ENCODE results near the gene TMEM238L. TPM values are rescaled to one million over a fixed set of nuclear protein-coding genes. Genes with fewer than 3 reads are reported as not detected.

TMEM238L gene
- total and polyA plus RNA-seq, 2 of the 13 experiments (the other 11 are each of a cell fraction or from before 2014, with no cell fraction given): not detected

DNA sequence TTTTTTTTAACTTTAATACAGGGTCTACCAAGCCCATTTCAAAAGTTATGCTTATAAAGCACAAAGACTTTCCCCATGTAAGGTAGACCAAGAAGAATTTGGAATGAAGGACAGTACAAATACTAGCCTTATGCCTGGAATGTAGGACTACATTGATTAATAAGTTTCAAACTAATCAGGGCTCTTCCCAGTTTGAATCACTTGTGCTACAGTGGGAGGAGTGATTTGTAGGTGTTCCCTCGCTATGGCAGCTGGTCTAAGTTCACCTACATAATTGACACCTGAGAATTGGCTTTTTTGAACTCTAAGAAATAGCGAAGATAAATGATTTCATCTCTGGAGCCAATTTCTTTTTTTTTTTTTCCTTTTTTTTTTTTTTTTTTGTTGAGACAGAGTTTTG is 18.6 kb downstream of the TMEM238L start:
- ChIA-PET POLR2A (no interaction called here), CTCF (ENCODE audit: low intra/inter-chr PET ratio, low total read pairs) (no interaction called here)
- Histone ChIP-seq H2AFZ (ENCODE audit: low read length) (no peak overlapping the region), H3K9me3 (ENCODE audit: low read length) (no peaks in the 10 kb centered on the region), H3K27ac (ENCODE audit: extremely low read length, insufficient read depth, low read length) (no peak overlapping the region), H3K36me3 (replicated peaks in 1 of 2; ENCODE audit: control insufficient read depth in 1 of 2, insufficient read depth in 2 of 2, low read length in 2 of 2) (no peaks in the 10 kb centered on the region), H3K4me2 (ENCODE audit: low read depth, low read length) (no peak overlapping the region), H4K20me1 (ENCODE audit: insufficient read depth, low read length) (no peaks in the 10 kb centered on the region), H3K4me1 (ENCODE audit: insufficient read depth, low read length) (peaks cover 11% of the 10 kb centered on the region), H3K27me3 (ENCODE audit: control insufficient read depth in 1 of 2, insufficient read depth in 2 of 2, low read length in 2 of 2) (no peaks in the 10 kb centered on the region), H3K4me3 (replicated peaks in 1 of 3; ENCODE audit: insufficient read depth in 1 of 3, low read depth in 2 of 3, low read length in 3 of 3) (no peak overlapping the region), H3K79me2 (ENCODE audit: insufficient read depth, low read length) (no peaks in the 10 kb centered on the region), H3K9ac (ENCODE audit: insufficient read depth, low read depth, low read length) (no peak overlapping the region)
- no peak for FAIRE-seq
- intact Hi-C loops (cut with micrococcal nuclease; ENCODE audit: unreplicated experiment) (no loop called here), in situ Hi-C loops (cut with HindIII; ENCODE audit: extremely low pct_ligation_motif_present, low pct_unique_long_range_greater_than_20kb) (no loop called here)
- WGBS (ENCODE audit: low lambda C conversion rate): 28% methylated on average over 2 of the region's 2 CpGs
- no TSS peak for BruUV-seq (replicated peaks)
- ATAC-seq: no peak
- DNase-seq (ENCODE audit: low spot score): no peak
- TF ChIP-seq, protein P1, sequence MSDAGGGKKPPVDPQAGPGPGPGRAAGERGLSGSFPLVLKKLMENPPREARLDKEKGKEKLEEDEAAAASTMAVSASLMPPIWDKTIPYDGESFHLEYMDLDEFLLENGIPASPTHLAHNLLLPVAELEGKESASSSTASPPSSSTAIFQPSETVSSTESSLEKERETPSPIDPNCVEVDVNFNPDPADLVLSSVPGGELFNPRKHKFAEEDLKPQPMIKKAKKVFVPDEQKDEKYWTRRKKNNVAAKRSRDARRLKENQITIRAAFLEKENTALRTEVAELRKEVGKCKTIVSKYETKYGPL (CRISPR knock-in tag; IDR thresholded peaks at IDR 0.05): no peak
- TF ChIP-seq FLYWCH1 (CRISPR knock-in tag; IDR thresholded peaks at IDR 0.05) (no peak), ZFP37 (CRISPR knock-in tag; IDR thresholded peaks at IDR 0.05; ENCODE audit: borderline replicate concordance) (no peak), MTA1 (CRISPR knock-in tag; IDR thresholded peaks at IDR 0.05; ENCODE audit: borderline replicate concordance) (no peak), EZH2 (conservative IDR thresholded peaks at IDR 0.05; ENCODE audit: low read depth, low read length) (no peak)
- TF ChIP-seq, protein P2, sequence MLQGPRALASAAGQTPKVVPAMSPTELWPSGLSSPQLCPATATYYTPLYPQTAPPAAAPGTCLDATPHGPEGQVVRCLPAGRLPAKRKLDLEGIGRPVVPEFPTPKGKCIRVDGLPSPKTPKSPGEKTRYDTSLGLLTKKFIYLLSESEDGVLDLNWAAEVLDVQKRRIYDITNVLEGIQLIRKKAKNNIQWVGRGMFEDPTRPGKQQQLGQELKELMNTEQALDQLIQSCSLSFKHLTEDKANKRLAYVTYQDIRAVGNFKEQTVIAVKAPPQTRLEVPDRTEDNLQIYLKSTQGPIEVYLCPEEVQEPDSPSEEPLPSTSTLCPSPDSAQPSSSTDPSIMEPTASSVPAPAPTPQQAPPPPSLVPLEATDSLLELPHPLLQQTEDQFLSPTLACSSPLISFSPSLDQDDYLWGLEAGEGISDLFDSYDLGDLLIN (CRISPR knock-in tag; IDR thresholded peaks at IDR 0.05; ENCODE audit: borderline replicate concordance): no peak

DNA sequence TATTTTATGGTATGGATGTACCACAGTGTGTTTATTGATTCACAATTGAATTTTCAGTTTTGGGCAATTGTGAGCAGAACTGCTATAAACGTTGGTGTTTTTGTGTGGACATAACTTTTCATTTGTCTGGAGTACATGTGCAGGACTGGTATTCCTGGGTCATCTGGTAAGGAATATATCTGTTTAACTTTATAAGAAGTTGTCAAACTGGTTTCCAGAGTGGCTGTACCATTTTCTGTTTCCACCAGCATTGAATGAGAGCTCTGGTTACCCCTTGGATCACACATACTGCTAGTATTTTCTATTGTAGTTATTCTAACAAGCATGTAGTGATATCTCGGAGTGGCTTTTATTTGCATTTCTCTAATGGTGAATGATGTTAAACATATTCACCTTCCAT is 24.3 kb downstream of the TMEM238L start:
- H4K20me1 ChIP-seq (ENCODE audit: insufficient read depth, low read length): no peaks in the 10 kb centered on the region
- peaks cover 3% of the 10 kb centered on the region; the same call in 1 of the 2 replicates for H3K9me3 ChIP-seq (ENCODE audit: low read length)
- H2AFZ ChIP-seq (ENCODE audit: low read length): no peak overlapping the region
- DNase-seq (ENCODE audit: low spot score): no peak
- no peak overlapping the region for H3K4me3 ChIP-seq (replicated peaks in 1 of 3; ENCODE audit: insufficient read depth in 1 of 3, low read depth in 2 of 3, low read length in 3 of 3)
- no peaks in the 10 kb centered on the region for H3K79me2 ChIP-seq (ENCODE audit: insufficient read depth, low read length)
- ChIA-PET POLR2A (no interaction called here), CTCF (ENCODE audit: low intra/inter-chr PET ratio, low total read pairs) (no interaction called here)
- ATAC-seq: no peak
- no peaks in the 10 kb centered on the region for H3K36me3 ChIP-seq (replicated peaks in 1 of 2; ENCODE audit: control insufficient read depth in 1 of 2, insufficient read depth in 2 of 2, low read length in 2 of 2)
- peaks cover 29% of the 10 kb centered on the region for H3K4me1 ChIP-seq (ENCODE audit: insufficient read depth, low read length)
- H3K27me3 ChIP-seq (ENCODE audit: control insufficient read depth in 1 of 2, insufficient read depth in 2 of 2, low read length in 2 of 2): no peaks in the 10 kb centered on the region
- H3K4me2 ChIP-seq (ENCODE audit: low read depth, low read length): no peak overlapping the region
- FAIRE-seq: no peak
- no peak overlapping the region for H3K27ac ChIP-seq (ENCODE audit: extremely low read length, insufficient read depth, low read length)
- in situ Hi-C loops (cut with HindIII; ENCODE audit: extremely low pct_ligation_motif_present, low pct_unique_long_range_greater_than_20kb) (no loop called here), intact Hi-C loops (cut with micrococcal nuclease; ENCODE audit: unreplicated experiment) (no loop called here)
- no peak overlapping the region for H3K9ac ChIP-seq (ENCODE audit: insufficient read depth, low read depth, low read length)
- 21% methylated on average over 2 of the region's 2 CpGs for WGBS (ENCODE audit: low lambda C conversion rate)
- no TSS peak for BruUV-seq (replicated peaks)
- TF ChIP-seq ZNF430 (CRISPR knock-in tag; IDR thresholded peaks at IDR 0.05) (no peak), ATAD3A (CRISPR knock-in tag; IDR thresholded peaks at IDR 0.05) (no peak)
- TF ChIP-seq, protein P3, sequence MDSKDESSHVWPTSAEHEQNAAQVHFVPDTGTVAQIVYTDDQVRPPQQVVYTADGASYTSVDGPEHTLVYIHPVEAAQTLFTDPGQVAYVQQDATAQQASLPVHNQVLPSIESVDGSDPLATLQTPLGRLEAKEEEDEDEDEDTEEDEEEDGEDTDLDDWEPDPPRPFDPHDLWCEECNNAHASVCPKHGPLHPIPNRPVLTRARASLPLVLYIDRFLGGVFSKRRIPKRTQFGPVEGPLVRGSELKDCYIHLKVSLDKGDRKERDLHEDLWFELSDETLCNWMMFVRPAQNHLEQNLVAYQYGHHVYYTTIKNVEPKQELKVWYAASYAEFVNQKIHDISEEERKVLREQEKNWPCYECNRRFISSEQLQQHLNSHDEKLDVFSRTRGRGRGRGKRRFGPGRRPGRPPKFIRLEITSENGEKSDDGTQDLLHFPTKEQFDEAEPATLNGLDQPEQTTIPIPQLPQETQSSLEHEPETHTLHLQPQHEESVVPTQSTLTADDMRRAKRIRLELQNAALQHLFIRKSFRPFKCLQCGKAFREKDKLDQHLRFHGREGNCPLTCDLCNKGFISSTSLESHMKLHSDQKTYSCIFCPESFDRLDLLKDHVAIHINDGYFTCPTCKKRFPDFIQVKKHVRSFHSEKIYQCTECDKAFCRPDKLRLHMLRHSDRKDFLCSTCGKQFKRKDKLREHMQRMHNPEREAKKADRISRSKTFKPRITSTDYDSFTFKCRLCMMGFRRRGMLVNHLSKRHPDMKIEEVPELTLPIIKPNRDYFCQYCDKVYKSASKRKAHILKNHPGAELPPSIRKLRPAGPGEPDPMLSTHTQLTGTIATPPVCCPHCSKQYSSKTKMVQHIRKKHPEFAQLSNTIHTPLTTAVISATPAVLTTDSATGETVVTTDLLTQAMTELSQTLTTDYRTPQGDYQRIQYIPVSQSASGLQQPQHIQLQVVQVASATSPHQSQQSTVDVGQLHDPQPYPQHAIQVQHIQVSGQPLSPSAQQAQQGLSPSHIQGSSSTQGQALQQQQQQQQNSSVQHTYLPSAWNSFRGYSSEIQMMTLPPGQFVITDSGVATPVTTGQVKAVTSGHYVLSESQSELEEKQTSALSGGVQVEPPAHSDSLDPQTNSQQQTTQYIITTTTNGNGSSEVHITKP (CRISPR knock-in tag; IDR thresholded peaks at IDR 0.05; ENCODE audit: low read depth): no peak
- TF ChIP-seq, protein P4, sequence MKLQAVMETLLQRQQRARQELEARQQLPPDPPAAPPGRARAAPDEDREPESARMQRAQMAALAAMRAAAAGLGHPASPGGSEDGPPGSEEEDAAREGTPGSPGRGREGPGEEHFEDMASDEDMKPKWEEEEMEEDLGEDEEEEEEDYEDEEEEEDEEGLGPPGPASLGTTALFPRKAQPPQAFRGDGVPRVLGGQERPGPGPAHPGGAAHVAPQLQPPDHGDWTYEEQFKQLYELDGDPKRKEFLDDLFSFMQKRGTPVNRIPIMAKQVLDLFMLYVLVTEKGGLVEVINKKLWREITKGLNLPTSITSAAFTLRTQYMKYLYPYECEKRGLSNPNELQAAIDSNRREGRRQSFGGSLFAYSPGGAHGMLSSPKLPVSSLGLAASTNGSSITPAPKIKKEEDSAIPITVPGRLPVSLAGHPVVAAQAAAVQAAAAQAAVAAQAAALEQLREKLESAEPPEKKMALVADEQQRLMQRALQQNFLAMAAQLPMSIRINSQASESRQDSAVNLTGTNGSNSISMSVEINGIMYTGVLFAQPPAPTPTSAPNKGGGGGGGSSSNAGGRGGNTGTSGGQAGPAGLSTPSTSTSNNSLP (IDR thresholded peaks at IDR 0.05; ENCODE audit: low read depth, low read length): no peak
